VCaP (cell line): ENCODE measurements around the gene INHA.

Source experiments
- H3K27ac ChIP-seq: fragments of 450-650 bp; 2 replicates; pipeline ENCODE4 v1.5.1; 2017
- CTCF ChIP-seq: fragments of 450-650 bp; conservative IDR thresholded peaks from 2 replicates; pipeline ENCODE4 v1.5.1; 2017; ENCODE audit warnings: mild to moderate bottlenecking, moderate library complexity

The INHA gene

DNA sequence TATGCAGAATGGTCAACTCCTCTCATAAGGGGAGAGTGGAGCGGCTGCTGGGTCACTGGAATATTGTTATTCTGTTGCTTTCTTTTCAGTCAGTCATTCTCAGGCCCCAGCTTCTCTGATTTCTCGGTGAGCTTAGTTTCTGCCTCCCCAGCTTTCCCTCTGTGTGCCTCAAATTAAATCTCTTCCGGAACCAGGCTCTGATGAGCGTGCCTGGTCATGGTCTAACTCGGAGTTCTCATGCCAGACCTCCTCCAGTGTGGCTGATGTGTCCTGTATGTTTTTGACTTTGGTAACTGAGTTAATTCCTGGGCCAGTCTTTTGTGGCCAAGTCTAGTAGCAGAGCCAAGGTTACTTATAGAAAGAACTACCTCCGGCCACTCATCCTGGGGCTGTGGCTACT, 20.6 kb downstream of the INHA start:
- TF ChIP-seq CTCF, result no peak

GRCh38 chr2:219593154-219593553, 21.0 kb downstream of the INHA start:
- TF ChIP-seq CTCF, result no peak
- no peak overlapping the region for H3K27ac ChIP-seq

More for the DNA sequence above, 20.6 kb downstream of the INHA start:
- no peak overlapping the region for H3K27ac ChIP-seq

DNA sequence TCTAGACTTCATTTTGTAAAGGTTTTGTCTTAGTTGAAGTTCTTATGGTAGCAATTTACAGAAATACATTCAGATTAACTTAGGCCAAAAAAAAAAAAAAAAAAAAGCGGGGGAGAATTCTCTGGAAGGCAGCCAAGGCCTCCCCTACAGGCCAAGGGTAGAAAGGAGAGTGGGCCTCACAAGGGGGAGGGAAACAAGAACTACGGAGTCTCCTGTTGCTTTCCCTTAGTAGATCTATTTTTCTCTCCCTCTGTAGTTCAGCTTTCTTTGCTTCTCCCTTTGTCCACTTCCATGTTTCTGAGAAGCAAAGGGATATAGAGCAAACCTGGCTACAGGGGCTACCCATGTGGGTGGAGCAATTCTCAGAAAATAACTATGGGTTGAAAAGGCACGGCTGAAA, 23.1 kb downstream of the INHA start:
- H3K27ac ChIP-seq, result no peak overlapping the region
- TF ChIP-seq CTCF, result no peak

GRCh38 chr2:219596954-219597551, 24.9 kb downstream of the INHA start:
- H3K27ac ChIP-seq, result peak overlapping the region; percentile 94
- no peak for TF ChIP-seq CTCF

- TF ChIP-seq CTCF, result no peak
- peak within 1 kb of the TSS; percentile 94 for H3K27ac ChIP-seq
Observed at GRCh38 chr2:219597552-219598307, 25.6 kb downstream of the INHA start, which contains the start of gene STK11IP. Gene STK11IP, plus strand, starts transcription at chr2:219597857. Its CDS starts 263 bp downstream, at chr2:219598120.

DNA sequence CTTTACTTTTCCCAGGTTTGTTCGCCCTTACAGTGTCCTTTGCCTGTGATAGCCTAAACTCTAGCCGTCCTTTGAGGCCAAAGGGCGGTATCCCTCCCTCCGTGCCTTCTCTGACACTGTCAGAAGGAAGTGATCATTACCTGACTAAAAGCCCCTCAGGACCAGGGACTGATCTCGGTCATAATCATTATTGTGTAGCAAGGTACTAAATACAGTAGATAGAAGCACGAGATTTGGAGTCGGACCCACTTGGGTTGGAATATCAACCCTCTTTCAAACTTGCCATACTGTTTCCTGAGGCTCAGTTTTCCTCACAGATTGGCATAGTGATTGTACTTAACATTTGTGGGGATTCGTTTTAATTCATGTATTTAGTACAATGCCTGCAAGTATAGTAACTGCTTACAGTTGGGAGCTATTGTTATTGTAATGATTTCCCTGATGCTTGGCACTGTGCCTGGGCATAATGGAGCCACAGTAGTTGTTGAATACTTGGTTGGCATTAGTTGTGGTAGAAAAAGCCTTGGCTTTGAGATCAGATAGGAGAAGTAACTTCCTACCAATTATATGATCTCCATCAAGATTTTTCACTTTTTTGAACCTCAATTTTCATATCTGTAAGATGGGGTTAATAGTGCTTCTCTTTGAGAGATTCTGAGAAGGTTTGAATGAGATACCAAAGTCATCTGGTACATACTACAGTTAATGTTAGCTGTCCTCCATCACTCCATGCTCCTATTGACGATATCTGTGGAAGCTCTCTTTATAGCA, 26.4 kb downstream of the INHA start:
- H3K27ac ChIP-seq, result peak overlapping the region; percentile 94
- TF ChIP-seq CTCF, result no peak

DNA sequence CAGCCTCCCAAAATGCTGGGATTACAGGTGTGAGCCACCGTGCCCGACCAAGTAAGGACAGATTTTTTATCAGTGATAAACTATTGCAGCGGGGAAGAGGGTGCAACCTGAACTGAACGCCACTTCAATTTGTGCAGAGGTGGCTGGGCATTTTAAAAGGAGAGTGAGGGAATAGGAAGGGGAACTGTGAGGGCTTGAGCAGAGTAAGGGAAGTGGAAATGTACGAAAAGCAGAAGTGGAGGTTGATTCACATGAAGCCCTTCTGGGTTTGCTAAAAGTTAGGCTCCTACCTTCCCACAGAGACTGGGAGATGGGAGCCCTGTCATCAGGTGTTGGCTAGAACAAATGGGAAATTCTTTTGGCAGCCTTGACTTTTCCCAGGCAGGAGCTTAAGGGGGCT, 31.7 kb downstream of the INHA start:
- no peak overlapping the region for H3K27ac ChIP-seq
- TF ChIP-seq CTCF, result no peak
